ENCODE results near the gene OS9.

OS9 gene

DNA sequence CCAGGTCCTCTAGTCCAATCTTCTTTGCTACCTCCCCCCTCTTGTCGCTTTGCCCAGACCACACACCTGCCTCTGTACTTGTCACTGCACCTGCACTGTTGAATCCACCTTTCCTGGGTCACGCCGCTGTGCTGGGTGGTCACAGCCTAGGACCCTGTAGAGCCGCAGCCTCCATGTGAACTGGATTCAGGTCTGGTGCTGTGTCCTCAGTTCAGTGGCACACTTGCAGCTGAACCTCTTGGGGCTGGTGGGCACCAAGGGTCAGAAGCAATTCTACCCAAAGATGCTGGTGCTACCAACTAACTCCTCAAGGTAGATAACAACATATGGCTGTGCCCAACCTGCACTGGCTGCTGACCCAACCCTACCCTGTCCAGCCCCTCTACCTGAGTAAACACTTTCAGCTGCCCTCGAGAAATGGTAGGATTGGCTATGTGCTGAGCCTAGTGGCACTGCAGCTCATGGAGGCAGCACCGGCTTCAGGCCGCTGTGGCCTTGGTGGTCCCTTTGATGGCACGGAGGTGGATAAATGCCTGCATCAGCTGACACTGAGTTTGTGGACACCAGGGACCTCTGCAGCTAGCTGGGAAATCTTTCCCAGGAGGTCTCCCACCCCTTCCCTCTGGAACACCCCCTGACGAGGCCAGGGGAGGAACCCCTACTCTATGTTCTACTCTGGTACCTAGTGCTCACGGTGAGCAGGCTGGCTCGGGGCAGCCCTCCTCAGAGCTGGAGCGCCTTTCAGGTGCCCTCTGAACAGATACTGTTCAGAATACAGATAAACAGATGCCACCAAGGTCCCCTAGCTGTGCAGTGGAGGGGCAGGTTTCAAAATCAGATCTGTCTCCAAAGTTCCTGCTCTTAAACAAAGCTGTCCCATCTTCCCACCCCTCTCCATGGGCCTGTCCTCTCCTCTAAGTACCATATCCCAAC lies 30.3 kb downstream of the OS9 start:
- DNase-seq, result no peak

DNA sequence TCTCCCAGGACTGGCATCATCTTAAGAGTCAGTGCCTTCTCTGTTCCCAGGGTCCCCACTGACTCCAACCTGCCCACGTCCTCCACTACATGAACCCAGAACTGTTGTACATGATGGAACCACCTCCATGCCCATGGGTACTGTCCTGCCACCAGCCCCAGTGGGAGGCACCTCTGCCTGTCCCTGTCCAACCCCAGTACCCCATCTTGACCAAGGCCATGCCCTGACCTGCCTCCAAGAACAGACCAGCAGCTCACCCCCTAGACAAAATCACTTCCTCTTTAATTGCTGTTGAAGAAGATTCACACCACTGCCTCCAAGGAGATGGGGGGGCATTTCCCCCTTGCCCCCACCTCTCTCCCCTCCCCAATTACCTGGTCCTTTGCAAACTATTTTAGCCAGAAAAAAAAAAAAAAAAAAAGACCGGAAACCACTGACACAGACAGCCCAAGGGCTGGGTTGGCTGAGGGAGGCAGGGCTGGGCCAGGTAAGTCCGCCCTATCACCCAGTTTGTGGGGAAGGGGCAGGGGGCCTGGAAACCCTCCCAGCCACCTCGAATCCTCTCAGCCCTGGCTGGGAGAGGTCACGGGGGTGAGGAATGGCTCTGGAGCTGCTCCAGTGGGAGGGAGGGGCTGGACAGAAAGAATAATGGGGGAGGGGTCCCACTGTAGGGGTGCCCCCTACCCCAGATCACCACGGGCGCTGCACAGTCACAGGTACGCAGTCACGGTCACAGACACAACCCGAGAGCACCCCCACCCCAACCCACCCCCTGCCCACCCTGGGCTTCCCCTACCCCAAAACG lies 31.2 kb downstream of the OS9 start:
- DNase-seq, result peak; percentile 6

DNA sequence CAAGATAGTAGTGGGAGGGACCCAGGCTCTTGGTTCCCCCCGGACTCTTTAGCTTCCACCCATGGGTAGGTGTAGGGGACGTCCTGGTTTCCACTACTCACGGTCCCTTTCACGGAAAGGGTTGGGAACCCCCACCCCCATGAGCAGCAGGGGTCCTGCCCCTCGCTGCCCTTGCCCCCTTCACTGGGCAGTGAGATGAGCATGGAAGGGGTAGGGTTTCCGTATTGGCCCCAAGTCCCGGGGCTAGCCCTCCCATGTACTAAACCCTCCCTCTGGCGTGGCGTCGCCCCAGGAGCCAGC lies 31.9 kb downstream of the OS9 start:
- DNase-seq, result no peak

DNA sequence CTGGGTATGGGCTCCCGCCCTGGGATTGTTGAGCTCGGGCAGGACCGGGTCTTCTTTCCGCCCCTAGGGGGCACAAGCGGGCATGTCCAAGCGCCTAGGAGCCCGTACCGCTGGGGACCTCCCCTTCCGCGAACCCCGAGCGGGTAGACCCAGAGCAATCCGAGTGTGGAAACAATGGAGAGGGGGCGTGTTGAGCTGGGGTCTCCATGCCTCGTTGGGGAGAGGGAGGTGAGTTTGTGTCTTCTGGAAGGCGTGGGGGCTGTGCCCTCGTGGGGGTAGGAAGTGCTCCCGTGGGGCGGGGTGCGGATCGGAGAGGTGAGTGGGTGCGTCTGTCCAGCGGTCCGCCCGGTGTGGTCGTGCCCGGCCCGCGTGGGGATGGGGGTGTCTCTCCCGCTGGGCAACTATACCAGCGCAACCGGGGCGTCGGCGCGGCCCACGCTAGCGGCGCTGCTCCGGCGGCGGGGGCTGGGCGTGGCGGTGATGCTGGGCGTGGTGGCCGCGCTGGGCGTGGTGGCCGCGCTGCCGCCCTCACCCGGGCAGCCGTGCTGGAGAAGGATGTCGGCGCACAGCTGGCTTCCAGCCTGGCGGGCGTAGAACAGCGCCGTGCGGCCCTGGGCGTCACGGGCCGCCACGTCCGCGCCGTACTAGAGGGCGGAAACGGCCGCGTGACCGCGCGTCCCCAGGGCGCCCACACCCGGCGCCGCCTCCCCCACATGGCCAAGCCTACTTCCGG lies 32.4 kb downstream of the OS9 start:
- DNase-seq, result peak; percentile 82

DNA sequence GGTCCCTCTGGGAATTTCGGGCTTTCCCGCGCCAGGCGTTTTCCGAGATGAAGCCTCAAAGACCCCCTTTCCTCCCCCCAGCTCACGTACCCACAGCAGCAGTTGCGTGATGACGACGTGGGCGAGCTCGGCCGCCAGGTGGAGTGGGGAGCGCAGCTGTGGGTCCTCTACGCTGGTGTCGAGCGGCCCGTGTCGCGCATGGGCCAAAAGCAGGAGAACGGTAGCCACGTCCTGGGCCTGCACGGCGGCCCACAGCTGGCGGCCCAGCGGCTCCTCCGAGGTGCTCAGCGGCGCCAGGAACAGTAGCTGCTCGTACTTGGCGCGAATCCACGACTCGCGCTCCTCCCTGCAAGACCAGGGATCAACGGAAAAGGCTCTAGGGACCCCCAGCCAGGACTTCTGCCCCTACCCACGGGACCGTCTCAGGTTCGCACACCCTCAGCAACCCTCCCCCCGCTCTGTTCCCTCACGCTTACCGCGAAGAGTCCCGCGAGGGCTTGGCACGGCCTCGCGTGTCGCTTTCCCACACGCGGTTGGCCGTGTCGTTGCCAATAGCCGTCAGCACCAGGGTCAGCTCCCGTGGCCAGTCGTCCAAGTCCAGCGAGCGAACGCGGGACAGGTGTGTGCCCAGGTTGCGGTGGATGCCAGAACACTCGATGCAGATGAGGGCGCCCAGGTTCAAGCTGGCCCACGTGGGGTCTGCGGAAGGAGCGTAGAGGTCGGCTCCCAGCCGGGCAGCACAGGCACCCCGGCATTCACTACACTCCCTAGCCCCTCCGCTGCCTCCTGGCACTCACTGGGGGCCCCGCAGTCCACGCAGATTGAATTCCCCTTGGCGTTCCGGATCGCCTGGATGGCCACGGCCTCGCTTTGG lies 33.2 kb downstream of the OS9 start:
- DNase-seq, result no peak

DNA sequence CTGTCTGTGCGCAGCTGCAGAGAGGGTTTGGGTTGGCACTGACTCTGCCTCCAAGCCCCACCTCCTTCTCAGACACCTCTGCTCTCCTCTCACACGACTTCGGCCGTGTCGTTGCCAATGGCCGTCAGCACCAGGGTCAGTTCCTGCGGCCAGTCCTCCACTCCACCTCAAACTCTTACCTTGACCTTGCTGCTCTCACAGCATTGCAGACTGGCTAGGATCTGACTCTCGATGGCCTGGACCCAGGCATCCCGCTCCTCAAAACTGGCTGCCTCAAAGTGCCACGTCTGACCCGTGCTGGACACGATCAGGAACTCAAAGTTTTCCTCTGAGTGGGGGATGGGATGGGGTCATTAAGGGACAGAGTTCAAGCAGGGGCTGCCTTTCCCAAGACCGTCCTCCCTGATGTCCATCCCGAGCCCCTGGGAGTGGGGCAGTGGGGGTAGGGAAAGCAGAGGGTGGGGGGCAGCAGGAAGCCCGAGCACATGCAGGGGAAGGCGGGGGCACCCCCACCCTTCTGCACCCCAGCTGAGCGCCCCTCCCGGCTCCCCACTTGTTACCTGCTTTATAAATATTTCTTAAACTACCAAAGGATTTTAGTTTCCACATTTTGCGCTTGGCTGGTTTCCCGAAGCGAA lies 33.9 kb downstream of the OS9 start:
- DNase-seq, result no peak

DNA sequence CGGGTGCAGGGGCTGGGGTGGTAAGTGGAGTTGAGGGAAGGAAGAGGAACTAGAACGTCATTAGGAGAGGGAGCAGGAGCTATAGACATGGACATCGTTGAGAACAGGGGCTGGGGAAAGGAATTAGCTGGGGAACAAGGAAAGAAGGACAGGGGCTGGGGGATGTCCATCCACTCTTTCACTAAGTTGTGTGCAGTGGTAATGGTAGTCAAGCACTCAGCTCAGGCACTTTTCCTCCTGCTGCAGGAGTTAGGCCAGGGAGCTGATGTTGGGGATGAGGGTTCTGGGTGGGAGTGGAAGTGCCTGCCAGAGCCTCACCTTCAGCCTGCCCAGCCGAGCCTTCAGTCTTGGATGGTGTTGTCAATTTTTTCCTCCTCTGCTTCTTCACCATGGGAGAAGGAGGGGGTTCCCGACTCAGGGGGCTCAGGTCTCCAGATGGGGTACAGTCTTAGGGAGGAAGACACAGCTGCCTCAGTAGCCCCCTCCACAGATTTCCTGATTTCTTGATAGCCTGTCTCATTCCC lies 35.5 kb downstream of the OS9 start:
- no peak for DNase-seq

DNA sequence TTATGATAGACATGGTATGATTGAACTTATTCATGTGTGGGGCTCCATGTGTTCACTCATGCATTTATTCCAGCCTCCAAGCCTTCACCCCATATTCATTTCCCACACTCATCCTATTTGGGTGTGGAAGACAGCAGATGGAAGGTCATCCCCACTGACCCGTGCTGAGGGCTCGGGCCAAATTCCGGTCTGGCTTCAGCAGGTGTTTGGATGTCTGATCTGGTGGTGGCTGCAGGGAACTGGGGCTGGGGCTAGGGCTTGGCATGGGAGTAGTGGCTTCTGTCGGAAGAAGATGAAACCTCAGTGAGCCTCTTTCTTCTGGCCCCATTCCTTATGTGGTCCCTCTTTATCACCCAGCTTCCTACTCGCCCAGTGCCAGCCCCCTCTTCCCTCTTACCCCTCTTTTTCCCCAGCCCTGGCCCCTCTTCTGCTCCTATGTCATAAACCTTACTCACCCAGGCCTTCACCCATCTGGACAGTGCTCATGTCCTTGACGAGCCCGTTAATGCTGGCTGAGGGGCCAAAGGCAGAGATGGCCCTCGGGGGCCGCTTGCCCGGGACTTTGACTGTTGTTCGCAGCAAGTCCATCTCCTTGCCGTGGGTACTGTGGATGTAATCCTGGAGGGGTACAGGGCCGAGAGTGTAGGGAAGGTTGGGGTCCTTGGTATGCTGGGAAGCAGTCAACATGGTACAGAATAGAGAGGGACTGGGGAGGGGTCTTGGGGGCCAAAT lies 36.6 kb downstream of the OS9 start:
- no peak for DNase-seq

DNA sequence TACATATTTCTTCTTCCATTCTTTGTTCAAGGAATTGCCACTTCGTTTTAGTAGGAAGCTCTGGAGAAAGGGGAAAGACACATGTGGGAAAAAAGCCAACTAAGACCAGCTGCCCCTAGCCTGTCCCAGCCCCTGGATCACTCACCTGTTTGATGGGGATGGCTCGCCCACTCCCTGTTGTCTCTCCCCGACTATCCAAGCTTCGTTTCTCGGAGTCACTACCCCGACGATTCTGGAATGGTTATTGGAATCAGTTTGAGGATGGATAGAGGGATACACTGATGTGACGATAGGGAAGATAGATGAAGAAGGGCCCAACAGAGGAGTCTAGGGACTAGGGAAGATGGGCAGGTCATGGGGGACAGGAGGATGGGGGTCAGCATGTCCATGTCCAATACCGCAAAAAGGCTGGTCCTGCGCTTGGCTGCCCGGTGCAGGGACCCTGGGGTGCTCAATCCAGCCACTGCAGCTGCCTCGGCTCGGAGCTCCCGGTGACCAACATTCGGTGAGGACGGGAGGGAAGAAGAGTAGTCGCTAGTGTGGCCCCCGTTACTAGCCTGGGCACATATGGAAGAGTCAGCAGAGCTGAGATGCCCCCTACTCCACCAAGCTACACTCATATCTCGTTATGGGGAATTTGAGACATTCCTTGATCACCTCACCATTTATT lies 37.6 kb downstream of the OS9 start:
- no peak for DNase-seq

DNA sequence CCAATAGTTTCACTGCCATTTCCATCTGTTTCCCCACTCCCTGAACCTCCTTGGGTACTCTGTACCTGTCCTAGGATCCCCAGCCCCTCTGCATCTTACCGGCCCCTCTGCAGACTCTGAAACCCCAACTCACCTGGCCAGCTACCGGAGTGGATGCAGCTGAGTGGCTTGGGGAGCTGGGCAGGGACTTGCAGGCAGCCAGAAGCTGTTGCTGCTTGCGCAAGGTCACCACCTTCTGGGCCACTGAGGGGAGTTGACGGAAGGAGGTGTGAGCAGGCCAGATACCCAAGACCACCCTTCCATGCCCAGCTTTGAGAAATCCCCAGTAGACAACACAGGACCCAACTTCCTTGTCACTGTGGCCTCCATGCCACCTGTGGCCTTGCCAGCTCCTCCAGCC lies 38.3 kb downstream of the OS9 start:
- DNase-seq, result no peak

DNA sequence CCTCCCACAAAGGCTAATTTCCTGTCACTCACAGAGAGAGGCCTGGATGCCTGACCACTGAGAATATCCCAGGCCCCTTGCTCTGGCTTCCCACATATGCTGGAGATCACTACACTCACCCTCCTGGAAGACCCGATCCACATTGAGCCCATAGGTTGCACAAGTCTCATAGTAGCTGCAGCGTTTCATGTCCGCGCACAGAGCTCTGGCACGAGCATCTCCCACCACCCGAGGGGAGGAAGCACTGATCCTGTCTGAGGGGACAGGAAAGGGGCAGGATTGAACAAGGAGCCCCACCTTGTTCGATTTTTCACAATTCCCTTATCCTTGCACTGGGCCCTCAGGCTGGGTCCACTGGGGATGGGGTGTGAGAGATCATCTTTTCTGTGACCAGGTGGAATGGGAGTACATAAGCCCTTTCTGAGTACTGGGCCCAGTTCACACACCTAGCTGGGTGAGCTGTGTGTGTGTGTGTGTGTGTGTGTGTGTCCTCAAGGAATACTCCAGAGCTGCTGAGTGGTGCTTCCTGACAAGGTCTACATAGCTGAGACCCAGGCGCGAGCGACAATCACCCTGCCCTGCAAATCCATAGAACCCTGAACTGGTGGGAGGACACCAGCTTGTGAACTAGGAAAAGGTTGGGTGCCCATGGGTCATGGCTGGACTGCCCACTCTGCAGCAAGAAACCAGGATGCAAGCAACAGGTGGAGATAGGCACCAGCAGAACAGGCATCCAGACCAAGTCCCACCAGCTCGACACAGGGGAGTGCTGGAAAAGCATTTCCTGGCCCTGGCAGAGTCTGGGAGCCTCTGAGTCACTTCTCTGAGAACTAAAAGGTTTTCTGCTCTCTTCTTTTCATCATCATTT lies 39.0 kb downstream of the OS9 start:
- DNase-seq, result no peak

DNA sequence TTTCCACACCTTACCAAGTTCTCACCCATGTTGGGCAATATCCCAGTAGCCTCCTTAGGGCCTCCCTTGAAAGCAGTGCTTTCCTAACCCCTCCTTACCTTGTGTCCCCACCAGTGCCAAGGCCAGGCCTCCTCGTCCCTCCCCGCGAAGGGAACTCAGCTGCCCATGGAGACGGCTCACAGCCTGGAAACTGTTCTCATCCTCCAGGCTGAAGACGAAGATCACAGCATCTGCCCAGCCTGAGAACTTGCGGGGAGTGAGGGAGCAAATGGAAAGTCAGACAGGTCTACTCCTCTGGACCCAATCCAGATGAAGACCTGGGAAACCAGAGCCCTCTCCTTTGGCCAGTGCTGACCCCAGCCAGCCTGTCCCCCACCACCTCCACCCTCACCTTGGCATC lies 40.0 kb downstream of the OS9 start:
- no peak for DNase-seq

DNA sequence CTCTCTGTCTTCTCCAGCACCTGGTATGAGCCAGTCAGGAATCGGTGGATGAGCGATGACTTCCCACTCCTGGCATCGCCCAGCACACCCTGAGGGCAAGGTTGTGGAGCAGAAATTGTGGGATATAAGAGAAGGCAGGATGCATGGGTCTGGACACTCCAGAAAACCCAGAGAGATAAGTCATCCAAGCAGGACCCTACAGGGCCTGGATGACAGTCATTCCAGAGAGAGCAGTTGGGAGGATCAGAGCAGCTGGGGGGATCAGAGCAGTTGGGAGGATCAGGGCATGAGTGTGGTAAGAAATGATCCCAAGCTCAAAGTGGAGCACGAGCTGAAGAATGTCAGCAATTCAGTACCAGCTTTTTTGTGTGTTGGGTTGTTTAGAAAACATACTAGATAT lies 40.7 kb downstream of the OS9 start:
- DNase-seq, result no peak

DNA sequence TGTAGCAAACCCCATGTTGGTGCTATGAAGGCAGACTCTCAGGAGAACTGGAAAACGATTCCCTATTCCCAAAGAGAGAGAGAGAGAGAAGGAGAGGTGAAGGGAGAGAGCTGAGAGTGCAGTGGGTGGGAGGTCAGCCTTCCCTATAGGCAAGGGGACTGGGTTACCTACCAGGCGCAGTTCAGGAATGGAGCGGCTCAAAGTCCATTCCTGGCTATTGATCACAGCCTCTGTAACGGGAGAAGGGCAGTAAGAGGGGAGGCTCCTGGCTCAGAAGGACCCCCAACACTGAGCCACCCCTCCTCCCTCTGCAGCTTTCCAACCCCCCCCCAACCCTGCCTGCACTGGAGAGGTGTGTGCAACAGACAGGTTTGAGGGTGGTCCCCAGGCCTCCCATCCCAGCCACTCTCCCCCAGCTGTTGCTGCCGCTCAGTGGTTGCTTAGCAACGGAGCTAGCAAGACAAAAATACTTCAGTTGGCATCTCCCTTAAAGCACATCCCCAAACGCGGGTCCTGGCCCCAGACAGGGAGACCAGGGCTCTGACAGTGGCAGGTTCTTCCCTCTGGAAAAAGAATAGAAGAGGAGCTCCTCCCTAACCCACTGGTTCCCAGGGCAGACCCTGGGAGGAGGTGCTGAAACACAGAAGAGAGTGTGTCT lies 41.4 kb downstream of the OS9 start:
- peak; percentile 32 for DNase-seq

DNA sequence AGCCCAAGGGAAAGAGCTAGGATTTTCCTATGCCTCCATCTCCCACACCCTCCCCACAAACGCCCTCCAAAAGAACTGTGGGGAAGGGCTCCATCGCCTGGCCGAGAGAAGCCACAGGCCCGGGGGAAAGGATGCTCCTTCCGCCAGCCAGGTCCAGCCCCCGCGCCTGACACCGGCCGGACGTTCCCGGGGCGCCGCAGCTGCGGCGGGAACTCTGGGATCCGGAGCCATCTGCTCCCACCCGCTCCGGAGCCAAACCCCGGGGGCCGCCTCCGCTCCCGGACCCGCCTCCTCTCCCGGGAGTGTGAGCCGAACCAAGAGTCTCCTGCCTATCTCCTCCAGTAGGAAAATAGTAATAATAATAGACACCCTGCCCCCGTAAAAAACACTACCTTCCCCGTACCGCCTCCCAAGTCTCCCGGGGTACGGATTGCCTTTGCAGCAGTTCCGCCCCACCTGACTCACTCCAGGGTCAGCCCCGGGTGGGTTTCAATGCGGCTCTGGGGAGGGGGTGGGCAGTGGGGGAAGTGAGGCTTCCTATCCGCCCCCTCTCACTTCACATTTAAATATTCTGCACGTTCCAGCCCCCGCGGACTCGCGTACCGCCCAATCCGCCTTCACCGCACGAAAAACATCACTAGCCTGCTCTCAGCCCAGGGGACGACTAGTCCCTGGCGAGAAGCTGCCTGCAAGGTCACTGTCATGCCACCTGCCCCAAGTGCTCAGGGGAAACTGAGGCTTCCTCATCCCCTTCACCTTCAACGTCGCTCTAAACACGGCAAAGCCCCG lies 42.2 kb downstream of the OS9 start:
- no peak for DNase-seq

DNA sequence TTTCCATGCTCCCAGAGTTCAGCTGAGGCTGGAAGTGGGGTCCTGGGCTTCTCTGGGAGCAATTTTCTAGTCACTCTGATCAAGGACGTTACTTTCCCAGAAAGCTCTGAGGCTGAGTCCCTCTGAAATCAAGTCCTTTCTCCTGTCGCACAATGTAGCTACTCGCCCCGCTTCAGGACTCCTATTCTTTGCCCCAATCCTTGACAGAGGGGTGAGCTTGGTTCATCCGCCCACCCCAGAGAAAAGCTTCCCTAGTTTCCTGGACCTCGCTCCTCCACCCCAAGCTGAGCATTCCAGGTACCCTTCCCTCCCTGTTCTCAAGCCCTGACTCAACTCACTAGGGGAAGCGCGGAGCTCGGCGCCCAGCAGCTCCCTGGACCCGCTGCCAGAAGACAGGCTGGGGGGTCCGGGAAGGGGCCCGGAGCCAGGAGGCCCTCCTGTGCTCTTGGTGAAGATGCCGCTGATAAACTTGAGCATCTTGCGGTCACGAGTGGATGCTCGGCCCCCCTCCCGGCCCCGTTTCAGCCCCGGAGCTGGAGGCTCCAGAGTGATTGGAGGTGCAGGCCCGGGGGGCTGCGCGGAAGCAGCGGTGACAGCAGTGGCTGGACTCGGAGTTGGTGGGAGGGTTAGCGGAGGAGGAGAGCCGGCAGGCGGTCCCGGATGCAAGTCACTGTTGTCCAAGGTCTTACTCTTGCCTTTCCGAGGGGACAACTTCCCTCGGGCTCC lies 43.0 kb downstream of the OS9 start:
- DNase-seq, result no peak

All from NCI-H774 (cell line).